ENCODE data around the gene CLCN7. TPM values are rescaled to one million over a fixed set of nuclear protein-coding genes. Genes with fewer than 3 reads are reported as not detected.

Gene CLCN7
- total RNA-seq, 2 experiments from 2014 or later: 52.3 to 53.8 TPM

- POLR2A ChIA-PET: no interaction called here
Measured at GRCh38 chr16:1436731-1437355, 38.0 kb downstream of the CLCN7 start.

DNA sequence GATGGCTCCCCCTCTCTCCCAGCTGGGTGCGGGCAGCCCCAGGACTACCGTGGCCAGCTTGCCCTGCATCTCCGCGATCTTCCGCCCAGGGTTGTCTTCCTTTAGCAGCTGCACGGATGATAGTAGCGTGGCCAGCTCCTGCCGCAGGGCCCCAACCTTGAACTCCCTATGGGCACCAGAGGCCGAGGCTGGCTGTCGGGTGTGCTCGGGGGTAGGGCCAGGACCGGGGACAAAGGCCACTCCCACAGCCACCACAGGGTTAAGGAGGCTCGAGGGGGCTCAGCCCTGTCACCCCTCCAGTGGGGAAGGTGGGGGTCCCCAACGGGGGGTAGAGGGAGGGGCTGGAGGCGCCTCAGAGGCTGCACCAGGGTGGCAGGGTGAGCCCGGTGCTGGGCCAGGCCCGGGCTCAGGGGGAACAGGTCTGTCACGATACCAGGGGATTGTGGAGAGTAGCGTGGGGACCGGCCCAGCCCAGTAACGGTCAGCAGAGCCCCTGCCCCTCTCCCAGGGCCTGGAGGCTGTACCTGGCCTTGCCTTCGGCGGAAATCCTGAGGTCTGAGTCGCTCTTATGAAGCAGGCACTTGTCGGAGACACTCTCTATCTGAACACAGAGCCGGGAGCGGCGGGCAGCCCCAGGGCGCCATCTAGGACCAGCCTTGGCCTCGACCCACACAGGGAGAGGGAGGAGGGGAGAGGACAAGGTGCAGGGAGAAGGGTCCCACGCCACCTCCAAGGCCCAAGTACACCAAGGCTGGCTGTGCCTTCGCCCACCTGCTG lies 38.7 kb downstream of the CLCN7 start:
- ChIA-PET POLR2A (no interaction called here), CTCF (no interaction called here)

More at GRCh38 chr16:1436731-1437355, 38.0 kb downstream of the CLCN7 start:
- CTCF ChIA-PET: no interaction called here

DNA sequence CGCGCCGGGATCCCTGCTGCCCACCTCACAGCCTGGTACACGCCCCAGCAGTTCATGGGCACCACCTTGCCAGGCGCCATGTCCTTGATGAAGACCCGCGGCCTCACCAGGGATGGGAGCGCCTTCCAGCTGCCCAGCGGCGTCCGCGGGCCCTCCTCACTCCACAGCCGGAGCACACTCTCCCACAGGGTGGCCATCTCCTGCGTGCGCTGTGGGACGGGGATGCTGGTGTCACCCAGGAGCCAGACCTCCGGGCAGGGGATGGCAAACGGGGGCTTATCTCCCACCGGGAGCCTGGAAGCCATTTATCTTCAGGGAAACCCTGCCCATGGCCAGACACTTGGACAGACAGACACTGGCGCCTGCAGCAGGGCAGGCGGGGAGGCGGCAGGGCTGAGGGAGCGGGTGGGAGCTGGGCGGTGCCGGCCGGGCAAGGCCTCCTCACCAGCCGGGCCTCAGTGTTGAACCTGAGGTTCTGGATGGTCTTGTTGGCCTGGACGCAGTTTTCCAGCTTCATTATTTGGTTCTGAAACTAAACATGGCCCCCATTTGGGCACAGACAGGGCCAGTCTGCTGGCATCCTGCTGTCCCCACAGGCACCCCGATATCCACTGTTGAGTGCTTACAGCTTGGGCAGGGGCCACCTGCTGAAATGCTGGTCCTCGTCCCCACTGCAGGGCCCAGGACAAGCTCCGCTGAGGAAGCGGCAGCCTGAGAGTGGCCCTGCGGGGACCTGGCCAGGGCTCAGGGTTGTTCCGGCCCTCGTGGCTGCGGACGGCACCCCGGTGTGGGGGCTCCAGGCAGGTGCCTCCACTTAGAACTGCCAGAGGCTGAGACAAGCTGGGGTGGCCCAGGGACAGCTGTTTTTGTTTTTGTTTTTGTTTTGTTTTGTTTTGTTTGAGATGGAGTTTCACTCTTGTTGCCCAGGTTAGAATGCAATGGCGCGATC lies 39.9 kb downstream of the CLCN7 start:
- POLR2A ChIA-PET: interaction anchor here (0.5 kb wide), 1 partner anchor 82 kb away, joined by 3 read pairs; no protein-coding TSS in a partner anchor

GRCh38 chr16:1433756-1434155 lies 41.1 kb downstream of the CLCN7 start:
- POLR2A ChIA-PET: no interaction called here

More for the DNA sequence above, 39.9 kb downstream of the CLCN7 start:
- CTCF ChIA-PET: no interaction called here

GRCh38 chr16:1433263-1433560 lies 41.6 kb downstream of the CLCN7 start:
- CTCF ChIA-PET: interaction anchor here (1.2 kb wide), 1 partner anchor 59 kb away, joined by 3 read pairs; no protein-coding TSS in a partner anchor
- POLR2A ChIA-PET: no interaction called here

More at GRCh38 chr16:1433756-1434155, 41.1 kb downstream of the CLCN7 start:
- CTCF ChIA-PET: no interaction called here

DNA sequence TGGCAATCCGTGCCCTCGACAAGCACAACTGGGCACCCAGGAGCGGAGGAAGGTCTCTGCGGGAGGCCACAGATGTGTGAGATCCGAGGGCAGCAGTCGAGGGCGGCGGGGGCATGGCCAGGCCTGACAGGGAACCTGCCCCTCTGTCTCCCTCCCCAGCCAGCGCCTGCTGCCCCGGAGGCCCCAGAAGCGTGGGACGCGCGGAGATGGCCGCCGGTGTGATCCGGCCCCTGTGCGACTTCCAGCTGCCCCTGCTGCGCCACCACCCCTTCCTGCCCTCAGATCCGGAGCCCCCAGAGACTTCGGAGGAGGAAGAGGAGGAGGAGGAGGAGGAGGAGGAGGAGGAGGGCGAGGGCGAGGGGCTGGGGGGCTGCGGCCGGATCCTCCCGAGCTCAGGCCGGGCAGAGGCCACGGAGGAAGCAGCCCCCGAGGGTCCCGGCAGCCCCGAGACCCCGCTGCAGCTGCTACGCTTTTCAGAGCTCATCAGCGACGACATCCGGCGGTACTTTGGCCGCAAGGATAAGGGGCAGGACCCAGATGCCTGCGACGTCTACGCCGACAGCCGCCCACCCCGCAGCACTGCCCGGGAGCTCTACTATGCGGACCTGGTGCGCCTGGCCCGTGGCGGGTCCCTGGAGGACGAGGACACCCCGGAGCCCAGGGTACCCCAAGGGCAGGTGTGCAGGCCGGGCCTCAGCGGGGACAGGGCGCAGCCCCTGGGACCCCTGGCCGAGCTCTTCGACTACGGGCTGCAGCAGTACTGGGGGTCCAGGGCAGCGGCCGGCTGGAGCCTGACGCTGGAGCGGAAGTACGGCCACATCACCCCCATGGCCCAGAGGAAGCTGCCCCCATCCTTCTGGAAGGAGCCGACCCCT lies 42.2 kb downstream of the CLCN7 start:
- ChIA-PET CTCF (interaction anchor here (1.2 kb wide), 1 partner anchor 60 kb away, joined by 3 read pairs; no protein-coding TSS in a partner anchor), POLR2A (no interaction called here)

DNA sequence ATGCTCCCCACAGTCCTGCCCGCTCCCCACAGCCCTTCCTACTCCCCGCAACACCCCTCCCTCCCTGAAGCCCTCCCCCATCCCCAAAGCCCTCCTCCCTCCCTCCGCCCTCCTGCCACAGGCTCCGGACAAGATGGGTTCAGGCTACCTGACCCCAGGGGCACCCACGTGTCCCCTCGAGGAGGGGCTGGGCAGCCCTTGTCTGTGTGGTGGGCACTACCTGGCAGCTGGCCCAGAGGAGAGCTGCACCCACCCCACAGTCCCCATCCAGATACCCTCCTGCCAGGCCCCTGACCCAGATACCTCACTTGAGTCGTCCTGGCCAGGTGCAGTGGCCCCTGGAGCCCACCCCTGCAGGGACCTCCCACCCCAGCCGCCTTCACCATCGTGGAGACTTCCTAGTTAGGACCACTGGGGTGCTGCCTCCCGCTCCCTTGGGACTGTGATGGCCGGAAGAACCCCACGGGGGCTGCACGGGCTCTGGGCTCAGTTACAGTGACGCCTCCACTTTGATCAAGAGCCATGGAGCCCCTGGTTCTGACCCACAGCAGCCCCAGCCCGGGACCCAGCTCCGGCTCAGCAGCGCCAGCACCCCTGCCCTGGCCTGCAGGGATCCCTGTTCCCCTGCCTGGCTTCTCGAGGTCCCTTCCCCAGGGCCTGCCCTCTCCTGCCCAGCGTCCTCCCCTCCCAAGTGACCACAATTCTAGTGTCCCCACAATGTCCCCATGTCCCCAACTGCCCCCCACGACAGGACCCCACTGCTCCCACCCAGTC lies 43.1 kb downstream of the CLCN7 start:
- CTCF ChIA-PET: interaction anchor here (0.5 kb wide), 1 partner anchor 41 kb away, joined by 3 read pairs; no protein-coding TSS in a partner anchor
- POLR2A ChIA-PET: no interaction called here

DNA sequence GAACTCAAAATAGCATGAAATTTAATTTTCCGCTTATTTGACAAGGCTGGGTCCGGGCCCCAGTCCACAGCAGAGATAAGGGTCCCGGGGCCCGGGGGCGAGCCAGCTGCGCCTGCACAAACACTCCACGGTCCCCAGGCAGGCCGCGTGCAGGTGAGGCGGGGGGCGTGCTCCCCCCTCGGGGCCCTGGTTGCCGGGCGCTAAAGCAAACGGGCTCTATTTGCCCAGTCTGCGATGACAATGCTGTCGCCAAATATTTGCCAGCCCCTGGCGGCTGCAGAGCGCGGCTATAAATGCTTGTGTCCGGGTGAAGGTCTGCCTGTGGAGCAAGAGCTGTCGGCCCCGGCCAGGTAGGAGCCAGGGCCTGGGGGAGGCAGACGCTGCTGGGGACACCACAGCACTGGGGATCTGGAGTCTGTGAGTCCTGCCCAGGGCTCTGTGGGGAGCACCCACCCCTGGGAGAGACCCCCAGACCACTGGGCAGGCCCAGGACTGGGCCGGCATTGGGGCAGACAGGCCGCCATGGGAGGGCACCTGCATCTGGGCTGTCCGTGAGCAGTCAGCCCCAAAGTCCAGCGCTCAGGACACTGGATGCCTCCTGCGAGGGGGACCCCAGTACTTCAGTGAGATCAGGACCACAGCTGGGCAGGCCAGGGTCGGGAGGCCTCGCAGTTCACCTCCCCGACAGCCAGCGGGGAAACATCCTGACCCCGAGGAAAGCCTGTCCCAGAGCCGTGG lies 43.9 kb downstream of the CLCN7 start, which contains the start of gene PERCC1:
PERCC1 (plus strand) TSS at position 320 of the 738 bp plus-strand sequence. CDS start 1,516 bp downstream, outside the sequence.
- CTCF ChIA-PET: interaction anchor here (0.5 kb wide), 1 partner anchor 42 kb away, joined by 3 read pairs; no protein-coding TSS in a partner anchor

GRCh38 chr16:1430214-1430758 lies 44.5 kb downstream of the CLCN7 start:
- POLR2A ChIA-PET: interaction anchor here (0.5 kb wide), 1 partner anchor 127 kb away, joined by 3 read pairs; no protein-coding TSS in a partner anchor
- CTCF ChIA-PET: interaction anchor here (1.3 kb wide), 1 partner anchor 242 kb away, joined by 3 read pairs; no protein-coding TSS in a partner anchor

More for the DNA sequence above, 43.9 kb downstream of the CLCN7 start, which contains the start of gene PERCC1:
- POLR2A ChIA-PET: no interaction called here

- POLR2A ChIA-PET: no interaction called here
- CTCF ChIA-PET: interaction anchor here (0.8 to 1.7 kb wide), 3 partner anchors 60 to 248 kb away, joined by 3 to 5 read pairs (median 3); partner anchors contain the start of gene JPT2
Measured at GRCh38 chr16:1429631-1430030, 45.2 kb downstream of the CLCN7 start.

- CTCF ChIA-PET: interaction anchor here (0.8 to 1.7 kb wide), 3 partner anchors 60 to 249 kb away, joined by 3 to 5 read pairs (median 3); partner anchors contain the start of gene JPT2
- POLR2A ChIA-PET: no interaction called here
Measured at GRCh38 chr16:1429012-1429411, 45.8 kb downstream of the CLCN7 start.

DNA sequence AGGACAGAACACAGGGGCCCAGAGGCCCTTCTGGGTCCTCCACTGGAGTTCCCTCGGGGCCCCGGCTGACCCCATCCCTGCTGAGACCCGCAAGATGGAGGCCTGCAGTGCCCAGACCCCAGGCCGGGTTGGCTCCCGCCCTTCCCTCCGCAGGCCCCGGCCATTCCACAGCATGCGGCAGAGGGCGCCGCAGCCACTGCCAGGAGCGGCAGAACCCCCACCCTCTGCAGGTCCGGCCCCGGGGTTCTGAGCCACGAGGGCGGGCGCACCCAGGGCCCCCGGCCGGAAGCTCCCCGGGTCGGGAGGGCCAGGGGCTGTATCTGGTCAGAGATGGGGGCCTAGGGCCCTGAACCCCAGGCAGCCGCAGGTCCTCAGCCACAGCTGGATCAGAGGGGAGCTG lies 46.3 kb downstream of the CLCN7 start:
- ChIA-PET CTCF (interaction anchor here (1.7 kb wide), 1 partner anchor 249 kb away, joined by 5 read pairs; the partner anchor contains the start of gene JPT2), POLR2A (no interaction called here)

DNA sequence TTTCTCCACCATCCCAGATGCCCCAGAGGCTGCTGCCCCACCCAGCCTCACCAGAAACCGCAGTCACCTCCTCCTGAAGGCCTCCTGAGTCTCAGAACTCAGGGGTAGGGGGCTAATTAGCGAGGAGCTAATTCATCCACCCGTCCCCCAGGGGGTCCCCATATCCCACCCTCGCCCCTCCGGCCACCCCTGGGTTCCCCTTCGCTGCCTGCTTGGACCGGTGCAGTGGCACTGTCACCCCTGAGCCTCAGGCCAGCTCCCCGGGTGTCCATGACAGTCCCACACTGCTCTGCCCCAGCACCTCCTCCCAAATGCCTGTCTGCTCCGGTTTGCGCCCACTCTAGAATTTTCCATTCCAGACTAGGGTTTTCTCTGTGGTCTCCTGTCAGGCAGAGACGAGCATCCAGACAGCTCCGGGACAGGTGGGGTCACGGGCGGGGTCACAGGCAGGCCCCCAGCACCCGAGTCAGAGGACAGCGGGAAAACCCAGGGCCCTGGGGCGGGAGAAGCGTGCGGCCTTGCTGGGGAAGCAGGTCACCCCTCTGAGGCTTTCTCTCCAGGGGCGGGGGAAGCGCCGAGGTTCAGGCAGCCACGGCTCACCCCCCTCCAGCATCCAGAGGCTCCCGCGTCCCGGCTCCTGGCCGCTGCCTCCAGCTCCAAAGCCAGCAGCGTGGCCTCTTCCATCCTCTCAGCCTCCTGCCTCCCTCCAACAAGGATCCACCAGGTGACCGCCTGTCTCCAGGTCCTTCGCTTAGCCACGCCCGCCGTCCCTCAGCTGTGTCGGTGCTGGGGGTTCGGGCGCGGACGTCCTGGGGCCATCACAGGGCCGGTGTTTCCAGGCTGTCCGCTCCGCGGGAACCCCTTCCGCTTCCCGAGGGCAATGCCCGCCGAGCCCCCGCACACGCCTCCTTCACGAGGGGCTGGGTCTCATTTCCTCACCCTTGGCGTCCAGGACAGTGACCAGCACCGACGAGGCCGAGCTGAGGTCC lies 47.1 kb downstream of the CLCN7 start:
- ChIA-PET CTCF (interaction anchor here (1.7 kb wide), 1 partner anchor 250 kb away, joined by 5 read pairs; the partner anchor contains the start of gene JPT2), POLR2A (no interaction called here)

GRCh38 chr16:1426734-1427471 lies 47.9 kb downstream of the CLCN7 start:
- ChIA-PET POLR2A (no interaction called here), CTCF (no interaction called here)

Measured in activated CD8-positive, alpha-beta memory T cell treated with anti-CD3 and anti-CD28 coated beads for 36 hours (primary cell).